ENCODE results near the gene FOXE1.

FOXE1 gene

DNA sequence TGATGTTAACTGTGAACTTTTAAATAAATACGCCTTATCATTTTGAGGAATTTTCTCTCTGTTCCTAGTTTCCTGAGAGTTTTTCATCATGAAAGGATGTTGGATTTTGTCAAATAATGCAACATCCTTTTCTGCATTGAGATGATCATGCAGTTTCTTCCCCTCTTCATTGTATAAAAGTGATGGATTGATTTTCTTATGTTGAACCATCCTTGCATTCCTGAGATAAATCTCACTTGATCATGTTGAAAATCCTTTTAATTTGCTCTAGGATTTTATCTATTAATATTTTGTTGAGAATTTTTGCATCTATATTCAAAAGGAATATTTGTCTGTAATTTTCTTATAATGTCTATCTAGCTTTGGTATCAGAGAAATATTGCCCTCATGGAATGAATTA is 13.3 kb downstream of the FOXE1 start:
- no peak overlapping the region for H3K4me2 ChIP-seq
- no peaks in the 10 kb centered on the region for H3K27me3 ChIP-seq (ENCODE audit: insufficient read depth, low read depth)
- no peaks in the 10 kb centered on the region for H3K36me3 ChIP-seq (ENCODE audit: insufficient read depth)
- H3K4me1 ChIP-seq (ENCODE audit: low read depth, poor library complexity, severe bottlenecking): no peaks in the 10 kb centered on the region
- H4K20me1 ChIP-seq (ENCODE audit: insufficient read depth): no peaks in the 10 kb centered on the region
- H3K9ac ChIP-seq: no peak overlapping the region
- no peak overlapping the region for H3K27ac ChIP-seq
- TF ChIP-seq CTCF (conservative IDR thresholded peaks at IDR 0.05; ENCODE audit: low read depth, low read length): no peak
- H2AFZ ChIP-seq (ENCODE audit: low read depth): no peak overlapping the region
- H3K79me2 ChIP-seq (ENCODE audit: insufficient read depth, low read depth): no peaks in the 10 kb centered on the region
- no peak overlapping the region for H3K4me3 ChIP-seq (IDR thresholded peaks at IDR 0.05; ENCODE audit: insufficient read depth, low read depth, low read length)

GRCh38 chr9:97866848-97867247 is 13.8 kb downstream of the FOXE1 start:
- no peaks in the 10 kb centered on the region for H3K79me2 ChIP-seq (ENCODE audit: insufficient read depth, low read depth)
- H3K27ac ChIP-seq: no peak overlapping the region
- no peaks in the 10 kb centered on the region for H4K20me1 ChIP-seq (ENCODE audit: insufficient read depth)
- H3K9ac ChIP-seq: no peak overlapping the region
- H3K4me2 ChIP-seq: no peak overlapping the region
- TF ChIP-seq CTCF (conservative IDR thresholded peaks at IDR 0.05; ENCODE audit: low read depth, low read length): no peak
- H3K36me3 ChIP-seq (ENCODE audit: insufficient read depth): no peaks in the 10 kb centered on the region
- H3K27me3 ChIP-seq (ENCODE audit: insufficient read depth, low read depth): no peaks in the 10 kb centered on the region
- H3K4me1 ChIP-seq (ENCODE audit: low read depth, poor library complexity, severe bottlenecking): no peaks in the 10 kb centered on the region
- H3K4me3 ChIP-seq (IDR thresholded peaks at IDR 0.05; ENCODE audit: insufficient read depth, low read depth, low read length): no peak overlapping the region
- H2AFZ ChIP-seq (ENCODE audit: low read depth): no peak overlapping the region

DNA sequence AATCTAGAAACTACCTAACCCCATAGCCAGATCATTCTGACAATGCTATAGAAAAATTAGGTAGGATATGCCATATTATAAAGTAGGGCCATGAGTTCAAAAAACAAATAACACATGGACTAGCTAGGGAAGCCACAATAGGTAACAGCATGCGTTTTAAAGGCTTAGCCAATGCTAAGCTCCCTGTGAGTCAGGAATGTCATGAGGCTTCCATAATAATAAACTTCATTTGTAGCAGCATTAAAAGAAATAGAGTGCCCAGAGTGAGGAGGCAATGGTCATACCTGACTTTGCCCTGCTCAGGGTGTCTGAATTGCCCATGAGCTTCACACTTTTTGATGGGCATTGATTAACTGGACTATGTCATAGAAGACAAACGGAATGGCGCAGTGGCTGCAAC is 15.8 kb downstream of the FOXE1 start:
- Histone ChIP-seq H2AFZ (ENCODE audit: low read depth) (no peak overlapping the region), H3K36me3 (ENCODE audit: insufficient read depth) (no peaks in the 10 kb centered on the region), H3K27ac (no peak overlapping the region), H3K9ac (no peak overlapping the region), H4K20me1 (ENCODE audit: insufficient read depth) (no peaks in the 10 kb centered on the region), H3K4me3 (IDR thresholded peaks at IDR 0.05; ENCODE audit: insufficient read depth, low read depth, low read length) (no peak overlapping the region), H3K79me2 (ENCODE audit: insufficient read depth, low read depth) (no peaks in the 10 kb centered on the region), H3K4me1 (ENCODE audit: low read depth, poor library complexity, severe bottlenecking) (no peaks in the 10 kb centered on the region), H3K4me2 (no peak overlapping the region), H3K27me3 (ENCODE audit: insufficient read depth, low read depth) (no peaks in the 10 kb centered on the region)
- no peak for TF ChIP-seq CTCF (conservative IDR thresholded peaks at IDR 0.05; ENCODE audit: low read depth, low read length)

DNA sequence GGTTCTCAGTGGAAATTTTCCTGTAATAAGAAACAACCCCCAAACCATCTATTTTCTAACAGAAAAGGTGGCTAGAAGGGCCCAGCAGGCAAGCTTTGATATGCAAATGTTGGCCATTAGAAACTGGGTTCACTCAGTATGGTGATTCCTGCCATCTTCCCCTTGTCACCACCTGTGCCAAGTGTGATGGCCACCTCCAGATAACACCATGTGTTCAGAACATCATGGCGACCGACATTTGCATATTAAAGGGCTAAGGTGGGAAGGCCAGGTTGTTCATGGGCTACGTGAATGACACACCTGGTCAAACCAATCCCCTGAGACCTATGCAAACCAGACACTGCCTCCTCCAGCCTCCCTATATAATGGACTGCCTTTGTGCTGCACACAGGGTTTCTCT is 20.4 kb downstream of the FOXE1 start:
- no peaks in the 10 kb centered on the region for H3K79me2 ChIP-seq (ENCODE audit: insufficient read depth, low read depth)
- no peaks in the 10 kb centered on the region for H3K36me3 ChIP-seq (ENCODE audit: insufficient read depth)
- no peaks in the 10 kb centered on the region for H4K20me1 ChIP-seq (ENCODE audit: insufficient read depth)
- no peaks in the 10 kb centered on the region for H3K4me1 ChIP-seq (ENCODE audit: low read depth, poor library complexity, severe bottlenecking)
- H3K4me3 ChIP-seq (IDR thresholded peaks at IDR 0.05; ENCODE audit: insufficient read depth, low read depth, low read length): no peak overlapping the region
- no peak overlapping the region for H3K9ac ChIP-seq
- no peaks in the 10 kb centered on the region for H3K27me3 ChIP-seq (ENCODE audit: insufficient read depth, low read depth)
- no peak overlapping the region for H2AFZ ChIP-seq (ENCODE audit: low read depth)
- H3K4me2 ChIP-seq: no peak overlapping the region
- no peak overlapping the region for H3K27ac ChIP-seq
- TF ChIP-seq CTCF (conservative IDR thresholded peaks at IDR 0.05; ENCODE audit: low read depth, low read length): no peak

DNA sequence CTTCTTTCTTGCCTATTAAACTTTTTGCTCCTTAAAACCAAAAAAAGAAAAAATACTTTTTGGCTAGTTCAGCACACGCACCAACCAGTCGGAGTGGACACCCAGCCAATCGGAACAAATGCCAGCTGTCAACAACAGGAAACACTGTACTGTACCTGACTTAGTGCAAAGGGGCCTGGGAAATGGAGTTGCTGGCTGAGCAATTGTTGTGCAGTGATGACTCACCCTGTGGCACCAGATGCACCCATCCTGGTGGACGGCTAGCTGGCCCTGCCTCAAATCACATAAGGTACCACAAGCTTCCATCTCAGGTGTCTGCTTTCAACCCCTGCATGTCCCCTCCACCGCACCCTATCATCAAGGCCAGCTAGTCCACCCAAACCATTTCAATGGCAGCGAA is 20.9 kb downstream of the FOXE1 start:
- Histone ChIP-seq H3K4me3 (IDR thresholded peaks at IDR 0.05; ENCODE audit: insufficient read depth, low read depth, low read length) (no peak overlapping the region), H2AFZ (ENCODE audit: low read depth) (no peak overlapping the region), H3K4me2 (no peak overlapping the region), H4K20me1 (ENCODE audit: insufficient read depth) (no peaks in the 10 kb centered on the region), H3K4me1 (ENCODE audit: low read depth, poor library complexity, severe bottlenecking) (no peaks in the 10 kb centered on the region), H3K79me2 (ENCODE audit: insufficient read depth, low read depth) (no peaks in the 10 kb centered on the region), H3K36me3 (ENCODE audit: insufficient read depth) (no peaks in the 10 kb centered on the region), H3K27ac (no peak overlapping the region), H3K27me3 (ENCODE audit: insufficient read depth, low read depth) (no peaks in the 10 kb centered on the region), H3K9ac (no peak overlapping the region)
- TF ChIP-seq CTCF (conservative IDR thresholded peaks at IDR 0.05; ENCODE audit: low read depth, low read length): no peak
